Hematopoietic multipotent progenitor cell treated with erythropoietin and hydrocortisone succinate and interleukin-3 and kit ligand, for 8 days (in vitro differentiated cells): ENCODE measurements around the gene F3.
"Not testable (repeated sequence)": the region's sequence is repeated elsewhere in the genome, so short reads cannot be mapped to it uniquely, and the experiment has no call there.

Experiments used
- DNase-seq: peaks from one replicate; pipeline ENCODE4 v3.0.0-alpha.2; 2015

Gene F3

GRCh38 chr1:94541246-94542087 is at the start of gene F3:
Gene F3, minus strand, starts transcription at chr1:94541759. Its CDS starts 123 bp downstream, at chr1:94541636.
- peak; percentile 65 for DNase-seq

- DNase-seq, result no peak
Measured at GRCh38 chr1:94590203-94591137, 48.9 kb upstream of the F3 start.

GRCh38 chr1:94589728-94590127 is 48.2 kb upstream of the F3 start:
- DNase-seq, result no peak

- no peak for DNase-seq
Measured at GRCh38 chr1:94582565-94582964, 41.0 kb upstream of the F3 start.

- DNase-seq, result no peak
Measured at GRCh38 chr1:94580367-94581115, 39.0 kb upstream of the F3 start.

DNA sequence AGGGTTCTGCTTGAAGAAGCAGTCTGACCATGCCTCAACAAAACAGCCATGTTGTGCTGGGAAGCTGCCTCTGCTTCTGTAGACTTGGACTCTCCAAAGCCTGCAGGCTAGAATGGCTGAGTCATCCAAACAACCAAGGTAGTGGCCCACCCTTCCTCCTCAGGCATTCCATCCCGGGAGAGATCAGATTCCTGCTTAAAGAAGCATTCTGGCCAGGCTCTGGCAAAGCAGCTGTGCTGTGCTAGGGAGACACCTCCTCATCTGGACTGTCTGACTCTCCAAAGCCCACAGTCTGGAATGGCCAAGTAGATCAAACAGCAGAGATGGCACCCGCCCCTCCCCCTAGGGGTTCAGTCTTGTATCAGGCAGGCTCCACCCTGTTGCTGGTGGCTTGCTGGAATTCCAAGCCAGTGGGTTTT is 38.3 kb upstream of the F3 start:
- no peak for DNase-seq

DNA sequence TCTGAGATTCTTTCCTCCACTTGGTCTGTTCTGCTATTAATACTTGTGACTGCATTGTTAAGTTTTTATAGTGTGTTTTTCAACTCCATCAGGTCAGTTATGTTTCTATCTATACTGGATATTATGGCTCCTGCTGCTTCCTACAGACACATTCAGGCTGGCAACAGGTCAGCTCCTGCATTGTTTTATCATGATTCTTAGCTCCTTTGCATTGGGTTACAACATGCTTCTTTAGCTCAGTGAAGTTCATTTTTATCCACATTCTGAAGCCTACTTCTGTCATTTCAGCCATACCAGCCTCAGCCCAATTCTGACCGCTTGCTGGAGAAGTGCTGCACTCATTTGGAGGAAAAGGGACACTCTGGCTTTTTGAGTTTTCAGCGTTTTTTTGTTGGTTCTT is 37.3 kb upstream of the F3 start:
- no peak for DNase-seq

GRCh38 chr1:94573917-94574316 is 32.4 kb upstream of the F3 start:
- DNase-seq, result not testable (repeated sequence)

- DNase-seq, result no peak
Measured at GRCh38 chr1:94572780-94573179, 31.2 kb upstream of the F3 start.

GRCh38 chr1:94570965-94571364 is 29.4 kb upstream of the F3 start:
- DNase-seq, result not testable (repeated sequence)

DNA sequence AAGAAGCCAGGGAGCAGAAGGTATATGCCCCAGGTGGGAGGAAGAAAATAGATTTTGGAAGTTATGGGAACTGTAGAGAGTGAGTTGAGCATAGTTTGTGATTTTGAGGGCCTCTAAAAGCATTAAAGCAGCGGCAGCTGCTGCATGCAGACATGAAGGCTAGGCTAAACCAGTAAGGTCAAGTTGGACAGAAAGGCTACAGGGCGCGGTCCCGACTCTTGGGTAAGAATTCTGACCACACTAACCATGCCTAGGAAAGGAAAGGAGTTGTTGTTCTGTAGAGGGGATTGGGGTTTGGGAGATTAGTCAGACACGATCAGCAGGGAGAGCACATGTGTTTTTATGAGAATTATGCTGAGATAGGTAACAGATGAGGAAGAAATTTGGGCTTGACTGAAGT is 27.2 kb upstream of the F3 start:
- not testable (repeated sequence) for DNase-seq

DNA sequence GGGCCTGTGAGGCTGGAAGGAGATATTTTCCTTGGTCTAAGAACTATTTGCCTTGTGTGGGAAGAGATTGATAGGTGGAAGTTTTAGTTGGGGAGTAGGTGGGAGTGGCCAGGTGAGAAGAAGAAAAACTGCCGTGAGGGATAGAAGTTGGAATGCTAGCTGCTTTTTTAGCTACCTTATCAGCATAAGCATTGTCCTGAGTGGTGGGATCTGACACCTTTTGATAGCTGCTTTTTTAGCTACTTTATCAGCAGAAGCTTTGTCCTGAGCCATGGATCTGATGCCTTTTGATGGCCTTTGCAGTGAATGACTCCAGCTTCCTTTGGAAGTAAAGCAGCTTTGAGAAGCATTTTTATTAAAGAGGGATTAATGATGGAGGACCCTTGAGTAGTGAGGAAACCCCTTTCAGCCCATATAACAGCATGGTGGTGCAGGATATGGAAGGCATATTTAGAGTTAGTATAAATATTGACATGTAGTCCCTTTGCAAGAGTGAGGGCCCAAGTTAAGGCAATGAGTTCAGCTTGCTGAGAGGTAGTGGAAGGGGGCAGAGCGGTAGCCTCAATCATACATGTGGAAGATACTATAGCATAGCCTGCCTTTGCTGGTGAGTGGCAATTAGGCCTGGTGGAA is 26.5 kb upstream of the F3 start:
- DNase-seq, result not testable (repeated sequence)

GRCh38 chr1:94566436-94566835 is 24.9 kb upstream of the F3 start:
- DNase-seq, result not testable (repeated sequence)

- no peak for DNase-seq
Measured at GRCh38 chr1:94565901-94566300, 24.3 kb upstream of the F3 start.

DNA sequence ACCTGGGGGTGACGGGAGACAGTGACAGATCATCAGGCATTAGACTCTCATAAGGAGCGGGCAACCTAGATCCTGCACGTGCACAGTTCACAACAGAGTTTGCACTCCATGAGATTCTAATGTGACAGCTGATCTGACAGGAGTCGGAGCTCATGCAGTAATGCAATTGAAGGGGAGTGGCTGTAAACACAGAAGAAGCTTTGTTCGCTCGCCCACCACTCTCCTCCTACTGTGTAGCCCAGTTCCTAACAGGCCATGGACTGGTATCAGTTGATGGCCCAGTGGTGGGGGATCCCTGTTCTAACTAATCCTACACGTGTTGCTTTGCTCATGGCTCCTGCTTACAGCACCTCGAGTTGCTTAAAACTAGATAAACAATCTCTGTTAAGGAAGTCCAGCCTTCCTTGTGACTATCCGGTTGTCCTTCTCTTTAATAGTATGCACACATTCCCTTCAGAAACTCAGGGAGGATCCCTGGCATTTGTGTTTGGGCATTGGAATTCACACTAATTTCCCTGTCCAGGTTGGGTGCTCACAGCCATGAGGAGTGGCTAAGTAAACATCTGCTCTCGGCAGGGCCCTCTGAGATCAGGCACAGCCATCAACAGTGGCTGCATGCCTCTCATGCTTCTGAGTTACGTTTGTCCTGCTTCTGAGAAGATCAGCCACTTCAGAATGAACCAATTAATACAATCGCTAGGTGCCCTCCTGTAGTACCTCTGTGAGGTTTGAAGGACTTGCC is 21.1 kb upstream of the F3 start:
- DNase-seq, result no peak

DNA sequence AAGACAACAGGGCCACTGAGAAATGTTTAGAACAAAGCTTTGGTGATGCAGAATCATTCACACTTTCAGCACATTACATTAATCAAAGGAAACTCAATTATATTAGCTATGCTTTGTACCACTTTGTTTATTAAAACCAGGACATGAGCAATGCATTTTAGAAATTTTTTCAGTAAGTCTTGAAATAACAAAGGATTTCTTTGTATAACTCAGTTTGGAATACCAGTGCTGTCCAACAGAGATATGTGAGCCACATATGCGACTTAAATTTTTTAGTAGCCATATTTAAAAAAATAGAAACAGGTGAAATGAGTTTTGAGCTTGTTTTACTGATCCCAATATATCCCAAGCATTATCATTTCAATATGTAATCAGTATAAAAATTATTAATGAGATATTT is 18.8 kb upstream of the F3 start:
- DNase-seq, result no peak

DNA sequence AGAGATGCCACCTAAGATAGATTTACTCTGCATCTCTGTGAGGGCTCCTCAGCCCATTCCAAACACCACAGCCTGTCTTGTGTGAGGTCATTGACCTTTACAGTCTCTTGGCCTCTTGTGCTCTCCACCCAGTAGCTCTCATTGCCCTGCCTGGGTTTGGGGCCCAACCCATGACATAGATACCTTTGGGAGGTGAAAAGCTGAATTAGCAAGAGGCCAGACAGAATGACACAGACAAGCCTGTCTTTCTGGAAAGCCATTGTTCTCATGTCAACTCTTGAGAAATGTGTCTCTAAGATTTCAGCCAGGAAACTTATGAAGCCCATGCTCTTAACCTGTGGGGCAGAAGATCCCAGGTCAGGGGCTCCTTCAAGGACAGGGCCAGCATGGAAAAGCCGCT is 18.4 kb upstream of the F3 start:
- DNase-seq, result no peak

GRCh38 chr1:94555091-94555490 is 13.5 kb upstream of the F3 start:
- no peak for DNase-seq

DNA sequence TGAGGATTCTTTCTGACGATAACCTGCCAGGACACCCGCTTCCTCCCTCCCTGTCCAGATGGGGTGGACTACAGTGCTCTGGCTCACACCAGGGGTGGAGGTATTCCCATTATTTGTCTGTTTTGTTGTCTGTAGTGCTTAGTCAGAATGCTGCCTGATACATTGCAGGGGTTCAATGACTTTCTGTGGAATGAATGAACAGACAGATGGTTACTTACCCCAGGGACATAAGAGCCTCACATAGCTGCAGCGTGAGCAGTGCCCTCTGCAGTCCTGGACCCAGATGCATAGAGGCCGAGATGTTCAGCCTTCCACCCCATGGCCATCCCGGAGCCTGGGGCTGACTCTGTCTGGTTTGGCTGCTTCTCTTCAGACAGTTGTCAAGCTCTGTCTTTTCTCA is 13.0 kb upstream of the F3 start:
- DNase-seq, result no peak

- DNase-seq, result no peak
Measured at GRCh38 chr1:94553931-94554330, 12.4 kb upstream of the F3 start.

- no peak for DNase-seq
Measured at GRCh38 chr1:94553323-94553730, 11.8 kb upstream of the F3 start.

DNA sequence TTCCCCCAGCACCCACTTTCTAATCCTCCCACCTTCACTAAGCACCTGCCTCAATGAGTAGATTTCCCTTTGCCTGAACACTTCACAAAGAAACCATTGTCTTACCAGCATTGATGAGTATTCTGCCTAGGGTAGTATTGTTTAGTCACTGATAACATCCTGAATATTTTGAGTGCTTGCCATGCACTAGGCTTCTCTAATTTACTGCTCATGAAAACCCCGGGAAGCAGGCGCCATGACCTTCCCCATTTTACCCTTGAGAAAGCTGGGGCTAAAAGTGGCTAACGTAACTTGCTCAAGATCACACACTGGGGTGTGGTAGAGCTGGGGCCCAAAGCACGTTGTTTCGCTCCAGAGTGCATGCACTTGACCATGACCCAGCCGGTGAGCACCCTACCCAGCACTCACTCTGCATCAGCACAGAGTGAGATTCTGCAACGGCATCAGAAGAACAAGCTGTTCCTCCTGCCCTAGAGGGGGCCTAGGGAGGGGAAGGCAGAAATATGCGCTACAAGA is 10.6 kb upstream of the F3 start:
- DNase-seq, result no peak
